Uterus (tissue), 2 donors: ENCODE results near the gene KCNK2.

Source experiments
- CTCF ChIP-seq, 4 experiments: fragments of 200-600 bp in 2 of 4; fragments of 450-650 bp in 2 of 4; sonication (generic) in 2 of 4; IDR thresholded peaks; one replicate each; pipeline ENCODE4 v1.5.1; 2016 to 2019; ENCODE audit warnings: antibody characterized with exemption in 4 of 4, mild to moderate bottlenecking in 2 of 4, moderate library complexity in 1 of 4
- POLR2A ChIP-seq, 2 donors: fragments of 450-650 bp; IDR thresholded peaks; one replicate each; pipeline ENCODE4 v1.6.1; 2016; ENCODE audit warnings: antibody characterized with exemption in 2 of 2, mild to moderate bottlenecking in 1 of 2, moderate library complexity in 1 of 2

GRCh38 chr1:215156232-215156631 lies 73.7 kb downstream of the KCNK2 start:
- no peak for TF ChIP-seq CTCF (IDR thresholded peaks at IDR 0.05)
- no peak for TF ChIP-seq POLR2A (IDR thresholded peaks at IDR 0.05)
